ENCODE measurements around the gene PANX2. TPM values are rescaled to one million over a fixed set of nuclear protein-coding genes. Genes with fewer than 3 reads are reported as not detected.

Gene PANX2
- total RNA-seq, 1 experiment from 2014 or later: 2.6 TPM

- intact Hi-C loops (cut with micrococcal nuclease; ENCODE audit: unreplicated experiment): no loop called here
- no peaks in the 10 kb centered on the region for H3K27me3 Mint-ChIP-seq (ENCODE audit: insufficient read depth, unreplicated experiment)
- H3K9me3 Mint-ChIP-seq (ENCODE audit: unreplicated experiment): no peaks in the 10 kb centered on the region
- H3K4me1 Mint-ChIP-seq (ENCODE audit: low read depth, unreplicated experiment): peaks cover 8% of the 10 kb centered on the region
- H3K27ac Mint-ChIP-seq (ENCODE audit: unreplicated experiment): no peak overlapping the region
- BruUV-seq (replicated peaks): no TSS peak
- CTCF ChIA-PET: no interaction called here
- no peaks in the 10 kb centered on the region for H3K9me3 ChIP-seq
- no peaks in the 10 kb centered on the region for H3K36me3 Mint-ChIP-seq (ENCODE audit: insufficient read depth, unreplicated experiment)
- TF ChIP-seq CTCF (IDR thresholded peaks at IDR 0.05; ENCODE audit: insufficient read depth in 1 of 2, low read depth in 1 of 2, low read length in 1 of 2, severe bottlenecking in 1 of 2, unreplicated experiment in 1 of 2): no peak
- H3K4me1 ChIP-seq: peaks cover 12% of the 10 kb centered on the region
- H3K4me3 Mint-ChIP-seq (ENCODE audit: unreplicated experiment): no peak overlapping the region
- POLR2A ChIA-PET: no interaction called here
- H3K27me3 ChIP-seq (replicated peaks; ENCODE audit: control insufficient read depth, insufficient read depth, low read length): no peaks in the 10 kb centered on the region
- H3K4me3 ChIP-seq (ENCODE audit: low read depth, low read length): no peak overlapping the region
- H3K36me3 ChIP-seq (ENCODE audit: control insufficient read depth, insufficient read depth, low read length): no peaks in the 10 kb centered on the region
- no peak for DNase-seq
These were observed 31.5 kb upstream of the PANX2 start for GRCh38 chr22:50138988-50139387.

- no peak overlapping the region for H3K4me3 ChIP-seq (ENCODE audit: low read depth, low read length)
- no peaks in the 10 kb centered on the region for H3K27me3 Mint-ChIP-seq (ENCODE audit: insufficient read depth, unreplicated experiment)
- BruUV-seq (replicated peaks): no TSS peak
- CTCF ChIA-PET: no interaction called here
- intact Hi-C loops (cut with micrococcal nuclease; ENCODE audit: unreplicated experiment): no loop called here
- H3K9me3 Mint-ChIP-seq (ENCODE audit: unreplicated experiment): no peaks in the 10 kb centered on the region
- TF ChIP-seq CTCF (IDR thresholded peaks at IDR 0.05; ENCODE audit: insufficient read depth in 1 of 2, low read depth in 1 of 2, low read length in 1 of 2, severe bottlenecking in 1 of 2, unreplicated experiment in 1 of 2): no peak
- H3K4me1 Mint-ChIP-seq (ENCODE audit: low read depth, unreplicated experiment): peaks cover 8% of the 10 kb centered on the region
- no peak overlapping the region for H3K4me3 Mint-ChIP-seq (ENCODE audit: unreplicated experiment)
- peaks cover 12% of the 10 kb centered on the region for H3K4me1 ChIP-seq
- no peaks in the 10 kb centered on the region for H3K27me3 ChIP-seq (replicated peaks; ENCODE audit: control insufficient read depth, insufficient read depth, low read length)
- H3K27ac Mint-ChIP-seq (ENCODE audit: unreplicated experiment): no peak overlapping the region
- H3K9me3 ChIP-seq: no peaks in the 10 kb centered on the region
- DNase-seq: no peak
- no peaks in the 10 kb centered on the region for H3K36me3 ChIP-seq (ENCODE audit: control insufficient read depth, insufficient read depth, low read length)
- POLR2A ChIA-PET: no interaction called here
- no peaks in the 10 kb centered on the region for H3K36me3 Mint-ChIP-seq (ENCODE audit: insufficient read depth, unreplicated experiment)
These were observed 30.6 kb upstream of the PANX2 start for GRCh38 chr22:50139843-50140415.

GRCh38 chr22:50140615-50141014, 29.9 kb upstream of the PANX2 start:
- no peaks in the 10 kb centered on the region for H3K36me3 Mint-ChIP-seq (ENCODE audit: insufficient read depth, unreplicated experiment)
- CTCF ChIA-PET: no interaction called here
- Histone ChIP-seq H3K36me3 (ENCODE audit: control insufficient read depth, insufficient read depth, low read length) (no peaks in the 10 kb centered on the region), H3K4me3 (ENCODE audit: low read depth, low read length) (no peak overlapping the region), H3K27me3 (replicated peaks; ENCODE audit: control insufficient read depth, insufficient read depth, low read length) (no peaks in the 10 kb centered on the region), H3K9me3 (no peaks in the 10 kb centered on the region), H3K4me1 (peaks cover 14% of the 10 kb centered on the region)
- no peak overlapping the region for H3K27ac Mint-ChIP-seq (ENCODE audit: unreplicated experiment)
- POLR2A ChIA-PET: no interaction called here
- no peaks in the 10 kb centered on the region for H3K9me3 Mint-ChIP-seq (ENCODE audit: unreplicated experiment)
- TF ChIP-seq CTCF (IDR thresholded peaks at IDR 0.05; ENCODE audit: insufficient read depth in 1 of 2, low read depth in 1 of 2, low read length in 1 of 2, severe bottlenecking in 1 of 2, unreplicated experiment in 1 of 2): no peak
- H3K4me1 Mint-ChIP-seq (ENCODE audit: low read depth, unreplicated experiment): peaks cover 12% of the 10 kb centered on the region
- H3K4me3 Mint-ChIP-seq (ENCODE audit: unreplicated experiment): no peak overlapping the region
- BruUV-seq (replicated peaks): no TSS peak
- no peaks in the 10 kb centered on the region for H3K27me3 Mint-ChIP-seq (ENCODE audit: insufficient read depth, unreplicated experiment)
- no peak for DNase-seq
- intact Hi-C loops (cut with micrococcal nuclease; ENCODE audit: unreplicated experiment): no loop called here

Data from Caco-2 (cell line).